H9 (cell line): Measurements from ENCODE around the gene CCSER1. TPM values are rescaled to one million over a fixed set of nuclear protein-coding genes. Genes with fewer than 3 reads are reported as not detected.

Source experiments
- DNase-seq: peaks from one replicate; pipeline ENCODE4 v3.0.0-alpha.2; 2017
- H2AFZ ChIP-seq: one replicate; pipeline ENCODE4 v1.6.1; 2013; ENCODE audit warnings: mild to moderate bottlenecking, low read length, control low read depth, moderate library complexity
- H2AK5ac ChIP-seq: 2 replicates; pipeline ENCODE4 v1.6.1; 2013; ENCODE audit warnings: low read length, control low read depth, mixed read lengths; ENCODE audit not compliant: insufficient read length
- H2BK120ac ChIP-seq: one replicate; pipeline ENCODE4 v1.6.1; 2013; ENCODE audit warnings: low read depth, mild to moderate bottlenecking, low read length, control low read depth, inconsistent platforms; ENCODE audit not compliant: poor library complexity, severe bottlenecking
- H2BK12ac ChIP-seq: 2 replicates; pipeline ENCODE4 v1.6.1; 2013; ENCODE audit warnings: low read length, control low read depth, mixed read lengths, low read depth; ENCODE audit not compliant: insufficient read length
- H2BK15ac ChIP-seq: 2 replicates; pipeline ENCODE4 v1.6.1; 2013; ENCODE audit warnings: low read depth, low read length, control low read depth
- H2BK20ac ChIP-seq: one replicate; pipeline ENCODE4 v1.6.1; 2013; ENCODE audit warnings: low read depth, mild to moderate bottlenecking, low read length, control low read depth, inconsistent platforms; ENCODE audit not compliant: poor library complexity, severe bottlenecking
- H2BK5ac ChIP-seq: 2 replicates; pipeline ENCODE4 v1.6.1; 2013; ENCODE audit warnings: low read length, control low read depth, mixed read lengths; ENCODE audit not compliant: insufficient read length
- H3K14ac ChIP-seq: 2 replicates; pipeline ENCODE4 v1.6.1; 2013; ENCODE audit warnings: low read length, control low read depth; ENCODE audit not compliant: insufficient read depth
- H3K18ac ChIP-seq: 2 replicates; pipeline ENCODE4 v1.6.1; 2013; ENCODE audit warnings: low read depth, mild to moderate bottlenecking, mixed read lengths, low read length, control low read depth; ENCODE audit not compliant: insufficient read length
- H3K23ac ChIP-seq: 2 replicates; pipeline ENCODE4 v1.6.1; 2013; ENCODE audit warnings: low read length, control low read depth, mixed read lengths, low read depth; ENCODE audit not compliant: insufficient read length
- H3K23me2 ChIP-seq: 2 replicates; pipeline ENCODE4 v1.6.1; 2013; ENCODE audit warnings: low read depth, mild to moderate bottlenecking, mixed read lengths, low read length, control low read depth; ENCODE audit not compliant: insufficient read length, poor library complexity, severe bottlenecking
- H3K27ac ChIP-seq: 2 replicates; pipeline ENCODE4 v1.5.1; 2013; ENCODE audit warnings: low read length, control low read depth, mixed read lengths, low read depth; ENCODE audit not compliant: insufficient read length
- H3K27me3 ChIP-seq: 2 replicates; pipeline ENCODE4 v1.6.1; 2013; ENCODE audit warnings: low read length, control low read depth, inconsistent platforms; ENCODE audit not compliant: insufficient read depth
- H3K4ac ChIP-seq: 2 replicates; pipeline ENCODE4 v1.6.1; 2013; ENCODE audit warnings: low read depth, mild to moderate bottlenecking, control low read depth, inconsistent platforms, low read length, moderate library complexity
- H3K4me1 ChIP-seq: 2 replicates; pipeline ENCODE4 v1.6.1; 2013; ENCODE audit warnings: low read length, control low read depth, inconsistent platforms; ENCODE audit not compliant: insufficient read depth
- H3K4me2 ChIP-seq: 2 replicates; pipeline ENCODE4 v1.6.1; 2013; ENCODE audit warnings: low read length, control low read depth, mixed read lengths; ENCODE audit not compliant: insufficient read length, insufficient read depth
- H3K56ac ChIP-seq: 2 replicates; pipeline ENCODE4 v1.6.1; 2013; ENCODE audit warnings: low read depth, mild to moderate bottlenecking, mixed read lengths, low read length, control low read depth; ENCODE audit not compliant: insufficient read length
- H3K79me1 ChIP-seq: 2 replicates; pipeline ENCODE4 v1.6.1; 2013; ENCODE audit warnings: low read depth, mild to moderate bottlenecking, moderate library complexity, low read length, control low read depth, inconsistent platforms; ENCODE audit not compliant: insufficient read depth, poor library complexity, severe bottlenecking
- H3K79me2 ChIP-seq: 2 replicates; pipeline ENCODE4 v1.6.1; 2013; ENCODE audit warnings: low read length, control low read depth, inconsistent platforms; ENCODE audit not compliant: insufficient read depth
- H3K9ac ChIP-seq: 2 replicates; pipeline ENCODE4 v1.6.1; 2013; ENCODE audit warnings: low read length, control low read depth, mixed read lengths; ENCODE audit not compliant: insufficient read length; ENCODE audit errors: extremely low read depth
- H3K9me3 ChIP-seq: one replicate; pipeline ENCODE4 v1.6.1; 2013; ENCODE audit warnings: low read depth, low read length, inconsistent platforms; ENCODE audit not compliant: control insufficient read depth
- H3T11ph ChIP-seq: one replicate; pipeline ENCODE4 v1.6.1; 2013; ENCODE audit warnings: mild to moderate bottlenecking, low read length, control low read depth, inconsistent platforms
- H4K20me1 ChIP-seq: one replicate; pipeline ENCODE4 v1.6.1; 2013; ENCODE audit not compliant: control insufficient read depth, insufficient read length, insufficient read depth
- H4K5ac ChIP-seq: 2 replicates; pipeline ENCODE4 v1.6.1; 2013; ENCODE audit warnings: low read depth, mild to moderate bottlenecking, mixed read lengths, low read length, control low read depth; ENCODE audit not compliant: insufficient read length
- H4K8ac ChIP-seq: replicated peaks from 2 replicates; pipeline ENCODE4 v1.6.1; 2013; ENCODE audit warnings: low read length, control low read depth, mixed read lengths, low read depth; ENCODE audit not compliant: insufficient read length
- H4K91ac ChIP-seq: 2 replicates; pipeline ENCODE4 v1.6.1; 2013; ENCODE audit warnings: low read depth, mild to moderate bottlenecking, moderate library complexity, mixed read lengths, low read length, control low read depth; ENCODE audit not compliant: insufficient read length
- H3K27ac Mint-ChIP-seq, 3 experiments: 2 replicates in 2 of 3; 3 replicates in 1 of 3; pipeline ENCODE4 v1.8.0; 2020 to 2021; ENCODE audit warnings: mixed read lengths in 3 of 3, mild to moderate bottlenecking in 1 of 3, moderate library complexity in 1 of 3
- H3K27me3 Mint-ChIP-seq: 2 replicates; pipeline ENCODE4 v1.8.0; 2021; ENCODE audit warnings: low read depth, mild to moderate bottlenecking, moderate library complexity, mixed read lengths
- H3K36me3 Mint-ChIP-seq, 3 experiments: 2 replicates in 2 of 3; 3 replicates in 1 of 3; pipeline ENCODE4 v1.8.0; 2020 to 2021; ENCODE audit warnings: low read depth in 3 of 3, mixed read lengths in 3 of 3; ENCODE audit not compliant: insufficient read depth in 1 of 3
- H3K4me1 Mint-ChIP-seq, 2 experiments: 2 replicates each; pipeline ENCODE4 v1.8.0; 2020; ENCODE audit warnings: mixed read lengths in 2 of 2
- H3K4me3 Mint-ChIP-seq, 2 experiments: 2 replicates in 1 of 2; 3 replicates in 1 of 2; pipeline ENCODE4 v1.8.0; 2020 to 2021; ENCODE audit warnings: mild to moderate bottlenecking in 2 of 2, mixed read lengths in 2 of 2, moderate library complexity in 1 of 2
- H3K9me3 Mint-ChIP-seq, 2 experiments: 2 replicates in 1 of 2; 3 replicates in 1 of 2; pipeline ENCODE4 v1.8.0; 2020; ENCODE audit warnings: mild to moderate bottlenecking in 2 of 2, mixed read lengths in 2 of 2, moderate library complexity in 1 of 2
- WGBS: extraction: QIAGEN DNeasy Blood & Tissue Kit; methylation state at CpG from one replicate; pipeline ENCODE4 v1.1.7; 2013; ENCODE audit warnings: missing lambda C conversion rate, low lambda C conversion rate, mixed read lengths; ENCODE audit not compliant: insufficient read length; ENCODE audit errors: extremely low coverage; 5-methylcytosine and 5-hydroxymethylcytosine counted together
- total RNA-seq: library from RNA; stranded (reverse); gene quantifications from 2 replicates; pipeline ENCODE4 v1.2.1, GENCODE V29; 2021
- TF ChIP-seq, protein P1 (sequence below): fragments of 200-600 bp; sonication (generic); conservative IDR thresholded peaks from 3 replicates; pipeline ENCODE4 v1.8.0; 2021; ENCODE audit warnings: antibody characterized with exemption, mild to moderate bottlenecking

The CCSER1 gene
- total RNA-seq, 1 experiment from 2014 or later = 0.37 TPM

- no peak overlapping the region for H3K4ac ChIP-seq
- no peak overlapping the region for H3K14ac ChIP-seq
- no peak overlapping the region for H2BK5ac ChIP-seq
- no peaks in the 10 kb centered on the region for H3K79me2 ChIP-seq
- H2BK12ac ChIP-seq = no peak overlapping the region
- H4K8ac ChIP-seq = no peak overlapping the region
- no peak overlapping the region for H2BK120ac ChIP-seq
- no peak overlapping the region for H3K23ac ChIP-seq
- no peaks in the 10 kb centered on the region for H4K20me1 ChIP-seq
- no peaks in the 10 kb centered on the region for H3K27me3 ChIP-seq
- no peak overlapping the region for H3K18ac ChIP-seq
- no peak overlapping the region for H3K9ac ChIP-seq
- Mint-ChIP-seq H3K36me3 (no peaks in the 10 kb centered on the region), H3K27ac (no peak overlapping the region), H3K4me3 (no peak overlapping the region), H3K27me3 (no peaks in the 10 kb centered on the region), H3K4me1 (peaks cover 7 to 8% of the 10 kb centered on the region in 2 experiments), H3K9me3 (no peaks in the 10 kb centered on the region; a peak in 2 of 5 replicates)
- no peak overlapping the region for H4K91ac ChIP-seq
- no peak overlapping the region for H2AFZ ChIP-seq
- H2AK5ac ChIP-seq = no peak overlapping the region
- no peak for DNase-seq
- H3K79me1 ChIP-seq = no peaks in the 10 kb centered on the region
- no peak overlapping the region for H3K27ac ChIP-seq
- WGBS = no CpG with 5 or more reads among the region's 3 CpGs
- no peak overlapping the region for H3T11ph ChIP-seq
- no peak overlapping the region for H4K5ac ChIP-seq
- no peaks in the 10 kb centered on the region for H3K23me2 ChIP-seq
- H2BK15ac ChIP-seq = no peak overlapping the region
- no peaks in the 10 kb centered on the region for H3K9me3 ChIP-seq
- H2BK20ac ChIP-seq = no peak overlapping the region
- no peaks in the 10 kb centered on the region for H3K4me1 ChIP-seq
- no peak overlapping the region for H3K56ac ChIP-seq
- TF ChIP-seq, protein P1, sequence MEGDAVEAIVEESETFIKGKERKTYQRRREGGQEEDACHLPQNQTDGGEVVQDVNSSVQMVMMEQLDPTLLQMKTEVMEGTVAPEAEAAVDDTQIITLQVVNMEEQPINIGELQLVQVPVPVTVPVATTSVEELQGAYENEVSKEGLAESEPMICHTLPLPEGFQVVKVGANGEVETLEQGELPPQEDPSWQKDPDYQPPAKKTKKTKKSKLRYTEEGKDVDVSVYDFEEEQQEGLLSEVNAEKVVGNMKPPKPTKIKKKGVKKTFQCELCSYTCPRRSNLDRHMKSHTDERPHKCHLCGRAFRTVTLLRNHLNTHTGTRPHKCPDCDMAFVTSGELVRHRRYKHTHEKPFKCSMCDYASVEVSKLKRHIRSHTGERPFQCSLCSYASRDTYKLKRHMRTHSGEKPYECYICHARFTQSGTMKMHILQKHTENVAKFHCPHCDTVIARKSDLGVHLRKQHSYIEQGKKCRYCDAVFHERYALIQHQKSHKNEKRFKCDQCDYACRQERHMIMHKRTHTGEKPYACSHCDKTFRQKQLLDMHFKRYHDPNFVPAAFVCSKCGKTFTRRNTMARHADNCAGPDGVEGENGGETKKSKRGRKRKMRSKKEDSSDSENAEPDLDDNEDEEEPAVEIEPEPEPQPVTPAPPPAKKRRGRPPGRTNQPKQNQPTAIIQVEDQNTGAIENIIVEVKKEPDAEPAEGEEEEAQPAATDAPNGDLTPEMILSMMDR = no peak
- H3K4me2 ChIP-seq = no peak overlapping the region
Observed at GRCh38 chr4:91228659-91229058, 1101.5 kb downstream of the CCSER1 start.
